ENCODE data around the gene CD68. TPM values are rescaled to one million over a fixed set of nuclear protein-coding genes. Genes with fewer than 3 reads are reported as not detected.

CD68 gene
- total RNA-seq, 2 experiments from 2014 or later = 0.44 to 0.54 TPM

DNA sequence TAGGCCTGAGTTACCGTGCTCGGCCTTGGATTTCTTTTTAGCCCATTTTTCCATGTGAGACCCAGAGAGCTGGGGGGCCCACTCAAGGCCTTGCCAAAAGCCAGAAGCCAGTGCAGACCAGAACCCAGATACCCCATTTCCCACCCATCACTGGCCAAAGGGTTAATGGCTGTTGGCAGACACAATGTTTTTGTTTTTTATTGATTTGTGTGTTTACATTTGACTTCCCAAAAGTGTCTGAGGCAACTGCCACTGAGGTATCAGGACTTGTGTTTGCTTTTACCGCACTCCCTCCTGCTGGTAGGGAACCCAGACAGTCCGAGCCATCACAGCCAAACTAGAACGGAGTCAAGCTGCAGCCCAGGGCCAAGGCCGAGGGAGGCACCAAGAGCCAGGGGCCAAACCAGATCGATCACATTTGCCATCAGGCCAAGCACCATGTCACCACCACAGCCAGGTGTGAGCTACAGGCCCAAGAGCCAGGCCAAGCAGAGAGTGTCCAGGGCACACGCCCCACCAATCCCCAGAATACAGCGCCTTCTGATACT is 38.3 kb upstream of the CD68 start:
- no peaks in the 10 kb centered on the region for H3K79me2 ChIP-seq (ENCODE audit: insufficient read depth, low read depth, low read length)
- no peaks in the 10 kb centered on the region for H3K9me2 ChIP-seq (ENCODE audit: insufficient read depth, low read length)
- no peaks in the 10 kb centered on the region for H4K20me1 ChIP-seq (ENCODE audit: insufficient read depth, low read length)
- H2AFZ ChIP-seq (ENCODE audit: low read length) = no peak overlapping the region
- BruUV-seq (replicated peaks) = no TSS peak
- TF ChIP-seq CTCF (conservative IDR thresholded peaks at IDR 0.05; ENCODE audit: low read length) (no peak), EZH2phosphoT487 (IDR thresholded peaks at IDR 0.05; ENCODE audit: borderline replicate concordance, low read depth, low read length) (no peak)
- no peaks in the 10 kb centered on the region for H3K4me1 ChIP-seq (ENCODE audit: insufficient read depth, low read length, poor library complexity, severe bottlenecking)
- H3K4me2 ChIP-seq (ENCODE audit: low read length) = no peak overlapping the region
- intact Hi-C loops (cut with micrococcal nuclease; ENCODE audit: unreplicated experiment) = no loop called here
- H3K36me3 ChIP-seq (ENCODE audit: insufficient read depth, low read length) = no peaks in the 10 kb centered on the region
- H3K4me3 ChIP-seq (ENCODE audit: low read depth, low read length, poor library complexity, severe bottlenecking) = no peak overlapping the region
- ChIA-PET CTCF (ENCODE audit: unreplicated experiment) (no interaction called here), POLR2A (no interaction called here)
- H3K27ac ChIP-seq (ENCODE audit: low read depth, low read length, poor library complexity, severe bottlenecking) = no peak overlapping the region
- no peak for DNase-seq (ENCODE audit: low spot score)
- H3K9me3 ChIP-seq (ENCODE audit: low read length) = 0 out of 2 replicates have a peak, but pooled peaks cover 4% of the 10 kb centered on the region

- BruUV-seq (replicated peaks) = no TSS peak
- POLR2A ChIA-PET = no interaction called here
- no peaks in the 10 kb centered on the region for H3K9me2 ChIP-seq (ENCODE audit: insufficient read depth, low read length)
Observed at GRCh38 chr17:7544911-7545310, 34.5 kb upstream of the CD68 start.

More at GRCh38 chr17:7544911-7545310, 34.5 kb upstream of the CD68 start:
- H3K4me1 ChIP-seq (ENCODE audit: insufficient read depth, low read length, poor library complexity, severe bottlenecking) = no peaks in the 10 kb centered on the region
- H3K4me3 ChIP-seq (ENCODE audit: low read depth, low read length, poor library complexity, severe bottlenecking) = no peak overlapping the region
- no peaks in the 10 kb centered on the region for H4K20me1 ChIP-seq (ENCODE audit: insufficient read depth, low read length)
- intact Hi-C loops (cut with micrococcal nuclease; ENCODE audit: unreplicated experiment) = no loop called here
- no peak overlapping the region for H2AFZ ChIP-seq (ENCODE audit: low read length)
- no peak overlapping the region for H3K27ac ChIP-seq (ENCODE audit: low read depth, low read length, poor library complexity, severe bottlenecking)
- no peaks in the 10 kb centered on the region for H3K36me3 ChIP-seq (ENCODE audit: insufficient read depth, low read length)
- H3K79me2 ChIP-seq (ENCODE audit: insufficient read depth, low read depth, low read length) = no peaks in the 10 kb centered on the region
- H3K9me3 ChIP-seq (ENCODE audit: low read length) = no peaks in the 10 kb centered on the region
- CTCF ChIA-PET (ENCODE audit: unreplicated experiment) = no interaction called here
- no peak overlapping the region for H3K4me2 ChIP-seq (ENCODE audit: low read length)
- TF ChIP-seq EZH2phosphoT487 (IDR thresholded peaks at IDR 0.05; ENCODE audit: borderline replicate concordance, low read depth, low read length) (no peak), CTCF (conservative IDR thresholded peaks at IDR 0.05; ENCODE audit: low read length) (no peak)
- DNase-seq (ENCODE audit: low spot score) = no peak

Data from OCI-LY7 (cell line).